Neural progenitor cell (in vitro differentiated cells): ENCODE data around the gene GBA3.

Experiments used
- CTCF ChIP-seq: fragments of 200-600 bp; sonication (generic); IDR thresholded peaks from 2 replicates; pipeline ENCODE4 v1.5.1; 2017; ENCODE audit warnings: antibody characterized with exemption, mild to moderate bottlenecking
- EZH2 ChIP-seq: fragments of 200-600 bp; sonication (generic); IDR thresholded peaks from 2 replicates; pipeline ENCODE4 v1.6.1; 2017; ENCODE audit warnings: antibody characterized with exemption, mild to moderate bottlenecking, moderate library complexity
- EZH2phosphoT487 ChIP-seq: fragments of 200-600 bp; sonication (generic); IDR thresholded peaks from 2 replicates; pipeline ENCODE4 v1.6.1; 2017; ENCODE audit warnings: antibody characterized with exemption

GRCh38 chr4:22787753-22788375 is 95.1 kb downstream of the GBA3 start:
- no peak for TF ChIP-seq CTCF
- TF ChIP-seq EZH2: no peak
- no peak for TF ChIP-seq EZH2phosphoT487
